SK-N-SH treated with all-trans-retinoic acid at 6 μM for 48 hours (cell line): Measurements from ENCODE around the gene C13orf42.

Experiments
- ATAC-seq: fragments of 200-7000 bp; cut with Tn5 transposase; 3 replicates; pipeline ENCODE4 v1.9.1; 2020; ENCODE audit warnings: mild to moderate bottlenecking, moderate library complexity
- ARNTL ChIP-seq: fragments of 450-650 bp; formaldehyde crosslinking; IDR thresholded peaks from 2 replicates; pipeline ENCODE4 v1.5.0; 2020; ENCODE audit warnings: low read depth, mild to moderate bottlenecking, moderate library complexity, borderline replicate concordance
- BACH2 ChIP-seq: fragments of 250-450 bp; sonication (Bioruptor Pico); IDR thresholded peaks from 2 replicates; pipeline ENCODE4 v1.9.0; 2021; ENCODE audit warnings: mild to moderate bottlenecking, borderline replicate concordance
- CREB5 ChIP-seq: fragments of 250-450 bp; sonication (Bioruptor Pico); IDR thresholded peaks from 2 replicates; pipeline ENCODE4 v1.5.1; 2020; ENCODE audit warnings: low read depth, mild to moderate bottlenecking, moderate library complexity
- CSDC2 ChIP-seq: fragments of 250-450 bp; sonication (Bioruptor Pico); IDR thresholded peaks from 2 replicates; pipeline ENCODE4 v1.5.0; 2020; ENCODE audit warnings: mild to moderate bottlenecking, moderate library complexity
- CSRNP3 ChIP-seq: fragments of 250-450 bp; sonication (Bioruptor Pico); IDR thresholded peaks from 2 replicates; pipeline ENCODE4 v1.5.1; 2021; ENCODE audit warnings: mild to moderate bottlenecking, moderate library complexity
- ESRRG ChIP-seq: fragments of 250-450 bp; sonication (Bioruptor Pico); IDR thresholded peaks from 2 replicates; pipeline ENCODE4 v1.6.1; 2021; ENCODE audit warnings: mild to moderate bottlenecking
- GLIS3 ChIP-seq: fragments of 250-450 bp; sonication (Bioruptor Pico); IDR thresholded peaks from 2 replicates; pipeline ENCODE4 v1.5.0; 2020; ENCODE audit warnings: mild to moderate bottlenecking, moderate library complexity
- ISL1 ChIP-seq: fragments of 250-450 bp; sonication (Bioruptor Pico); IDR thresholded peaks from 2 replicates; pipeline ENCODE4 v2.1.2; 2022; ENCODE audit warnings: mild to moderate bottlenecking, moderate library complexity
- OSR1 ChIP-seq: fragments of 250-450 bp; sonication (Bioruptor Pico); IDR thresholded peaks from 2 replicates; pipeline ENCODE4 v1.8.0; 2022; ENCODE audit warnings: moderate library complexity, mild to moderate bottlenecking, inconsistent platforms
- POU6F1 ChIP-seq: fragments of 250-450 bp; sonication (Bioruptor Pico); IDR thresholded peaks from 2 replicates; pipeline ENCODE4 v1.8.0; 2021; ENCODE audit warnings: low read depth, mild to moderate bottlenecking, moderate library complexity, borderline replicate concordance
- PPARA ChIP-seq: fragments of 250-450 bp; sonication (Bioruptor Pico); IDR thresholded peaks from 2 replicates; pipeline ENCODE4 v1.5.0; 2020; ENCODE audit warnings: mild to moderate bottlenecking, borderline replicate concordance
- RARB ChIP-seq: fragments of 250-450 bp; sonication (Bioruptor Pico); IDR thresholded peaks from 2 replicates; pipeline ENCODE4 v1.8.0; 2021; ENCODE audit warnings: mild to moderate bottlenecking, moderate library complexity
- SNAI2 ChIP-seq: fragments of 250-450 bp; sonication (Bioruptor Pico); IDR thresholded peaks from 2 replicates; pipeline ENCODE4 v1.5.0; 2020; ENCODE audit warnings: mild to moderate bottlenecking, moderate library complexity
- TCF4 ChIP-seq: fragments of 250-450 bp; sonication (Bioruptor Pico); IDR thresholded peaks from 2 replicates; pipeline ENCODE4 v1.8.0; 2021; ENCODE audit warnings: mild to moderate bottlenecking, moderate library complexity, borderline replicate concordance
- TOX ChIP-seq: fragments of 250-450 bp; sonication (Bioruptor Pico); IDR thresholded peaks from 2 replicates; pipeline ENCODE4 v1.8.0; 2021; ENCODE audit warnings: mild to moderate bottlenecking, moderate library complexity, borderline replicate concordance
- TSHZ2 ChIP-seq: fragments of 250-450 bp; sonication (Bioruptor Pico); IDR thresholded peaks from 2 replicates; pipeline ENCODE4 v1.5.0; 2020; ENCODE audit warnings: mild to moderate bottlenecking, moderate library complexity
- ZC3H10 ChIP-seq: fragments of 250-450 bp; sonication (Bioruptor Pico); IDR thresholded peaks from 2 replicates; pipeline ENCODE4 v1.5.1; 2021; ENCODE audit warnings: mild to moderate bottlenecking, moderate library complexity
- ZFP30 ChIP-seq: fragments of 450-650 bp; formaldehyde crosslinking; IDR thresholded peaks from 2 replicates; pipeline ENCODE4 v1.5.0; 2022; ENCODE audit warnings: mild to moderate bottlenecking, moderate library complexity
- ZNF565 ChIP-seq: fragments of 450-650 bp; formaldehyde crosslinking; conservative IDR thresholded peaks from 2 replicates; pipeline ENCODE4 v1.5.0; 2020; ENCODE audit warnings: low read depth, mild to moderate bottlenecking, moderate library complexity
- ZNF70 ChIP-seq: fragments of 450-650 bp; formaldehyde crosslinking; IDR thresholded peaks from 2 replicates; pipeline ENCODE4 v1.5.0; 2020; ENCODE audit warnings: mild to moderate bottlenecking, moderate library complexity
- ZNF8 ChIP-seq: fragments of 450-650 bp; formaldehyde crosslinking; IDR thresholded peaks from 2 replicates; pipeline ENCODE4 v1.5.0; 2020; ENCODE audit warnings: mild to moderate bottlenecking, moderate library complexity

Gene C13orf42

GRCh38 chr13:51107996-51108395 is 3.1 kb downstream of the C13orf42 start:
- ATAC-seq = no peak
- no peak for TF ChIP-seq CREB5
- TF ChIP-seq SNAI2 (CRISPR knock-in tag) = no peak
- no peak for TF ChIP-seq GLIS3 (CRISPR knock-in tag)
- no peak for TF ChIP-seq TSHZ2 (CRISPR knock-in tag)
- no peak for TF ChIP-seq ISL1 (CRISPR knock-in tag)
- no peak for TF ChIP-seq TOX (CRISPR knock-in tag)
- TF ChIP-seq ARNTL (CRISPR knock-in tag) = no peak
- TF ChIP-seq ZNF8 (CRISPR knock-in tag) = no peak
- no peak for TF ChIP-seq CSRNP3 (CRISPR knock-in tag)
- no peak for TF ChIP-seq PPARA
- no peak for TF ChIP-seq CSDC2 (CRISPR knock-in tag)
- TF ChIP-seq ZNF565 (CRISPR knock-in tag) = no peak
- TF ChIP-seq TCF4 (CRISPR knock-in tag) = no peak
- no peak for TF ChIP-seq ESRRG
- no peak for TF ChIP-seq ZC3H10 (CRISPR knock-in tag)
- no peak for TF ChIP-seq OSR1 (CRISPR knock-in tag)
- no peak for TF ChIP-seq RARB (CRISPR knock-in tag)
- TF ChIP-seq ZFP30 (CRISPR knock-in tag) = no peak

DNA sequence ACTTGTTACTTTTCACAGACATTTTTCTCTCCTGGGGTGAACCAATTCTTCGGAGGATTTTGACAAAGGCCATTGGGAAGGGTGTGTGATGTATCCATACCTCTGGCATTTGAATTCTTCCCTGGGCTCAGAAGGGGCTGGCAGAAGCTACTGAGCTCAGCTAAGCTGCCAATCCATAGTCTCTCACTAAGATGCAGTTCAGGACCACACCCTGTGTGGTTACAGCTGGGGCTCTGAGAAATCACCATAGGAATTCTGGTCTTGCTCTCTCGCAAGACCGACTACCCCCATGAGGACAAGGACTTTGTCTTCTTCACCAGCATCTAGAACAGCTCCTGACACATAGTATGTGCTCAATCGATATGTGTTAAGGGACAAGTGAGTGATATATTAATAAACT is 6.0 kb downstream of the C13orf42 start:
- no peak for ATAC-seq

GRCh38 chr13:51101636-51102235 is 9.3 kb downstream of the C13orf42 start:
- no peak for ATAC-seq
- TF ChIP-seq OSR1 (CRISPR knock-in tag) (no peak), TOX (CRISPR knock-in tag) (no peak)

More for the DNA sequence above, 6.0 kb downstream of the C13orf42 start:
- TF ChIP-seq CSDC2 (CRISPR knock-in tag) (no peak), BACH2 (no peak), OSR1 (CRISPR knock-in tag) (no peak), ZNF70 (CRISPR knock-in tag) (no peak)

DNA sequence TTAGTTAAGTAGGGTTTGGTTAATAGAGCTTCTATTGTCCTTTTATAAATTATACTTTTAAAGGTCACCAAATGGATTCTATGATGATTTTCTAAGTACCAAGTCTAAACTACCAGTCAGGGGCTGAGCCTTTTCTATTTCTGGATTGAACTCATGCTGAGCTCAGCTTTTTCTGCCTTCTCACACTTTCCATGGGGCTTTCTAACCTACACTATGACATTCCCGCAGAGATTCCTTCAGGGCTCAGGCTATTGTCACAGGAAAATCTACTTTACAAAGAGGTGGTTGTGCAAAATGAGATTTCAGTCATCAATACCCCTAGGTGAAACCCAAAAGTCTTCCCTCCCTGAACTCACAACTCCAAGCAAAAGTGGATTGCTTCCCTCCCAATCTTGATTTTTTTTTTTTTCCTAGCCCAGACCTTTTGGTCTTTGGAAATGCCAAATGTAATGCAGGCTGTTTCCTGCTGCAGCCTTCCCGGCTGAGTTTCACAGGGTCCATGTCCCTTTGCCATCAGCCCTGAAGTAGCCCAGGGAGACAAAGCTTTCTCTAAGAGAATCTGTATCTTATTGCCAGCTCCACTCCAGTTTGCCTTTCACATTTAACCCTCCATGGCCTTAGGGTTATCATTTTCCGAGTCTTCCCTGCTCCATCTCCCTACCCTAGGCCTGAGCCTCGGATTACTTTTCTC is 13.6 kb downstream of the C13orf42 start:
- TF ChIP-seq RARB (CRISPR knock-in tag) = no peak
- no peak for TF ChIP-seq CREB5
- TF ChIP-seq ISL1 (CRISPR knock-in tag) = no peak
- no peak for TF ChIP-seq CSDC2 (CRISPR knock-in tag)
- TF ChIP-seq ZNF565 (CRISPR knock-in tag) = no peak
- TF ChIP-seq POU6F1 (CRISPR knock-in tag) = no peak
- TF ChIP-seq BACH2 = no peak
- no peak for TF ChIP-seq TSHZ2 (CRISPR knock-in tag)
- no peak for TF ChIP-seq OSR1 (CRISPR knock-in tag)
- no peak for TF ChIP-seq PPARA
- TF ChIP-seq ZC3H10 (CRISPR knock-in tag) = no peak
- TF ChIP-seq ARNTL (CRISPR knock-in tag) = no peak
- ATAC-seq = no peak
